ENCODE measurements around the gene GRIA2. TPM values are rescaled to one million over a fixed set of nuclear protein-coding genes. Genes with fewer than 3 reads are reported as not detected.

The GRIA2 gene
- polyA plus RNA-seq, 1 of the 3 experiments (the other 2 are of a cell fraction): 0.16 TPM

- ChIA-PET POLR2A (no interaction called here), CTCF (no interaction called here)
- no peak overlapping the region for H3K27ac ChIP-seq (ENCODE audit: low read depth in 2 of 2, low read length in 1 of 2)
- no peak overlapping the region for H3K4me2 ChIP-seq
- no peaks in the 10 kb centered on the region for H3K27me3 ChIP-seq (ENCODE audit: insufficient read depth)
- peaks cover 2% of the 10 kb centered on the region for H3F3A ChIP-seq (replicated peaks; ENCODE audit: insufficient read depth)
- H3K9ac ChIP-seq: no peak overlapping the region
- no peaks in the 10 kb centered on the region for H3K36me3 ChIP-seq (replicated peaks in 1 of 2; ENCODE audit: control insufficient read depth in 1 of 2, insufficient read depth in 2 of 2, low read length in 1 of 2)
- H3K79me2 ChIP-seq (ENCODE audit: insufficient read depth): no peaks in the 10 kb centered on the region
- H3K9me3 ChIP-seq: no peaks in the 10 kb centered on the region
- H3K4me3 ChIP-seq (ENCODE audit: low read depth in 2 of 2, low read length in 1 of 2): no peak overlapping the region
- DNase-seq: no peak
- WGBS (ENCODE audit: low lambda C conversion rate): 25% methylated on average over 1 of the region's 1 CpG
- no peaks in the 10 kb centered on the region for H3K4me1 ChIP-seq (ENCODE audit: control insufficient read depth in 1 of 2, insufficient read depth in 2 of 2, low read depth in 1 of 2, low read length in 1 of 2)
- TF ChIP-seq SIN3A (IDR thresholded peaks at IDR 0.05; ENCODE audit: borderline replicate concordance, low read depth, low read length) (no peak), EZH2phosphoT487 (IDR thresholded peaks at IDR 0.05; ENCODE audit: borderline replicate concordance, low read depth) (no peak), NRF1 (IDR thresholded peaks at IDR 0.05; ENCODE audit: low read depth, low read length) (no peak), PBX3 (IDR thresholded peaks at IDR 0.05) (no peak), JUND (IDR thresholded peaks at IDR 0.05) (no peak), TAF1 (IDR thresholded peaks at IDR 0.05; ENCODE audit: borderline replicate concordance, low read depth, low read length) (no peak), RXRA (IDR thresholded peaks at IDR 0.05; ENCODE audit: borderline replicate concordance, low read depth) (no peak), RAD21 (IDR thresholded peaks at IDR 0.05; ENCODE audit: low read length) (no peak), POLR2AphosphoS5 (IDR thresholded peaks at IDR 0.05; ENCODE audit: low read depth, low read length) (no peak), ELF1 (IDR thresholded peaks at IDR 0.05) (no peak), FOSL2 (IDR thresholded peaks at IDR 0.05; ENCODE audit: borderline replicate concordance, low read depth) (no peak), FOXM1 (IDR thresholded peaks at IDR 0.05; ENCODE audit: low read depth) (no peak), TCF12 (IDR thresholded peaks at IDR 0.05) (no peak), EP300 (IDR thresholded peaks at IDR 0.05; ENCODE audit: borderline replicate concordance in 1 of 2, low read depth in 1 of 2, low read length in 1 of 2) (no peak), FOXJ3 (CRISPR knock-in tag; IDR thresholded peaks at IDR 0.05) (no peak)
- TF ChIP-seq, protein P1, sequence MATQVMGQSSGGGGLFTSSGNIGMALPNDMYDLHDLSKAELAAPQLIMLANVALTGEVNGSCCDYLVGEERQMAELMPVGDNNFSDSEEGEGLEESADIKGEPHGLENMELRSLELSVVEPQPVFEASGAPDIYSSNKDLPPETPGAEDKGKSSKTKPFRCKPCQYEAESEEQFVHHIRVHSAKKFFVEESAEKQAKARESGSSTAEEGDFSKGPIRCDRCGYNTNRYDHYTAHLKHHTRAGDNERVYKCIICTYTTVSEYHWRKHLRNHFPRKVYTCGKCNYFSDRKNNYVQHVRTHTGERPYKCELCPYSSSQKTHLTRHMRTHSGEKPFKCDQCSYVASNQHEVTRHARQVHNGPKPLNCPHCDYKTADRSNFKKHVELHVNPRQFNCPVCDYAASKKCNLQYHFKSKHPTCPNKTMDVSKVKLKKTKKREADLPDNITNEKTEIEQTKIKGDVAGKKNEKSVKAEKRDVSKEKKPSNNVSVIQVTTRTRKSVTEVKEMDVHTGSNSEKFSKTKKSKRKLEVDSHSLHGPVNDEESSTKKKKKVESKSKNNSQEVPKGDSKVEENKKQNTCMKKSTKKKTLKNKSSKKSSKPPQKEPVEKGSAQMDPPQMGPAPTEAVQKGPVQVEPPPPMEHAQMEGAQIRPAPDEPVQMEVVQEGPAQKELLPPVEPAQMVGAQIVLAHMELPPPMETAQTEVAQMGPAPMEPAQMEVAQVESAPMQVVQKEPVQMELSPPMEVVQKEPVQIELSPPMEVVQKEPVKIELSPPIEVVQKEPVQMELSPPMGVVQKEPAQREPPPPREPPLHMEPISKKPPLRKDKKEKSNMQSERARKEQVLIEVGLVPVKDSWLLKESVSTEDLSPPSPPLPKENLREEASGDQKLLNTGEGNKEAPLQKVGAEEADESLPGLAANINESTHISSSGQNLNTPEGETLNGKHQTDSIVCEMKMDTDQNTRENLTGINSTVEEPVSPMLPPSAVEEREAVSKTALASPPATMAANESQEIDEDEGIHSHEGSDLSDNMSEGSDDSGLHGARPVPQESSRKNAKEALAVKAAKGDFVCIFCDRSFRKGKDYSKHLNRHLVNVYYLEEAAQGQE (IDR thresholded peaks at IDR 0.05; ENCODE audit: low read depth, low read length): no peak
- TF ChIP-seq, protein P2, sequence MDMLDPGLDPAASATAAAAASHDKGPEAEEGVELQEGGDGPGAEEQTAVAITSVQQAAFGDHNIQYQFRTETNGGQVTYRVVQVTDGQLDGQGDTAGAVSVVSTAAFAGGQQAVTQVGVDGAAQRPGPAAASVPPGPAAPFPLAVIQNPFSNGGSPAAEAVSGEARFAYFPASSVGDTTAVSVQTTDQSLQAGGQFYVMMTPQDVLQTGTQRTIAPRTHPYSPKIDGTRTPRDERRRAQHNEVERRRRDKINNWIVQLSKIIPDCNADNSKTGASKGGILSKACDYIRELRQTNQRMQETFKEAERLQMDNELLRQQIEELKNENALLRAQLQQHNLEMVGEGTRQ (IDR thresholded peaks at IDR 0.05; ENCODE audit: borderline replicate concordance, low read depth, low read length): no peak
- no peaks in the 10 kb centered on the region for H3K9me2 ChIP-seq
- H2AFZ ChIP-seq (ENCODE audit: low read depth): no peak overlapping the region
- no peaks in the 10 kb centered on the region for H4K20me1 ChIP-seq (ENCODE audit: insufficient read depth)
Measured at GRCh38 chr4:157314906-157315305, 94.4 kb downstream of the GRIA2 start.
